GM12873 (cell line): ENCODE data around the gene SHISA5.

Experiments used
- CTCF ChIP-seq: IDR thresholded peaks from 2 replicates; pipeline ENCODE4 v1.5.1; 2012; ENCODE audit warnings: low read depth, mild to moderate bottlenecking, moderate library complexity, low read length, control low read depth; ENCODE audit not compliant: insufficient read depth; ENCODE audit errors: missing control alignments

The SHISA5 gene

GRCh38 chr3:48518069-48518468 is 14.1 kb upstream of the SHISA5 start:
- no peak for TF ChIP-seq CTCF

- no peak for TF ChIP-seq CTCF
Measured at GRCh38 chr3:48516571-48516970, 12.6 kb upstream of the SHISA5 start.

- TF ChIP-seq CTCF = no peak
Measured at GRCh38 chr3:48514431-48515227, 10.7 kb upstream of the SHISA5 start.

- TF ChIP-seq CTCF = no peak
Measured at GRCh38 chr3:48511551-48511950, 7.6 kb upstream of the SHISA5 start.

DNA sequence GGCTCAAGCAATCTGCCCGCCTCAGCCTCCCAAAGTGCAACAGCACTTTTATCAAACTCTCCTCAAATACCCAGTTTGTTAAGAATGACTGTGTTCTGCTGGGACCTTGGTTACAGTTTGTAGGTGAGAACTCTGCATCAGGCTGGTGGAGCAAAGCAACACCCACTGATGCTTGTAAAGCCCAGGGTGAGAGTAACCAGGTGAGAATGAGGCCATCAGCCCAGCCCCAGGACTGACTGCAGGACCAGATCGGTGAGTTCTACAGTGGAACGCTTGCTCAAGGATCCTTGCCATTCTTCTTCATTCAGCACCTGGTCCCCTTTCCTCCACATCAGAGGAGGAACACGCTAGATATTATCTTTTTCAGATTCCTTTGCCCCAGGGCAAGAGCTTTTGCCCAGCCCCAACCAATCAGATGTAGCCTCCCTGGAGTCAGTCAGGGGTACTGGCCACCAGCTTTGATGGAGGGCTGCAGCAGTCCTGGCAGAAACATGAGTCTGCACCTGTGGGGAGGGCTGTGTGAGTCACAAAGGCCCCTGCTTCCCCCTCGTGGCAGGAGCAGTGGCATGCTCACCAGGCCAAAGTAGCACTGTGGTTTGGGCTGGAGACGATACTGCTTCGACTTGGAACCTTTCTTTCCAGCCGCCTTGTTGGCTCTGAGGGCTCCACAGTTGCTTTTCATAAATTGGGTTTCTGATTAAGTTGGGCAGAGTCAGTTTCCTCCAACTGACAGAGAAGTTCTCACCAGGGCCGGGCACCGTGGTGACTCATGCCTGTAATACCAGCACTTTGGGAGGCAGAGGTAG is 3.5 kb upstream of the SHISA5 start:
- peak; percentile 86 for TF ChIP-seq CTCF

DNA sequence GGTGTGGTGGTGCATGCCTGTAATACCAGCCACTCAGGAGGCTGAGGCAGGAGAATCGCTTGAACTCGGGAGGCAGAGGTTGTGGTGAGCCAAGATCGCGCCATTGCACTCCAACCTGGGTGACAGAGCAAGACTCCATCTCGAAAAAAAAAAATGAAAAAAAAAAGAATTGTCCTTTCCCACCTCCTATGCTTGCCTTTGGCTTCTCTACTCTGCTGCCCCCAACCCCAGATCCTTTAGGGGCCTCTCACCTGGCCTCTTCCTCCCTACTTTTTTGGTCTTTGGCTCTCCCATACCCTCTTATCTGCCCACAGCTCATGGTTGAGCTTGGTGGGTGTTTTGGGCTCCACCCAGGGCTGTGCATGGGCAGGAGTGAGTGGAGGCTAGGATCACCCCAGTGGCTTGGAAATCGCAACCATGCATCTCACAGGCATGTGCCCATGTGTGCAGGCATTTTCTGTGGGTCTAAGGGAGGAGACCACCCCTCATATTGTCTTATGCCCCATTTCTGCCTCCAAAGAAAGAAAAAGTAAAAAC is 2.1 kb upstream of the SHISA5 start:
- TF ChIP-seq CTCF = no peak

- no peak for TF ChIP-seq CTCF
Measured at GRCh38 chr3:48505146-48505545, 1.2 kb upstream of the SHISA5 start.
